GM12801 (cell line): ENCODE measurements around the gene PTPRD.

Experiments used
- CTCF ChIP-seq: IDR thresholded peaks from one replicate; pipeline ENCODE4 v1.5.1; 2011; ENCODE audit warnings: control low read depth; ENCODE audit not compliant: insufficient read length; ENCODE audit errors: extremely low read depth

Gene PTPRD

GRCh38 chr9:8855046-8855445, 1757.8 kb downstream of the PTPRD start:
- no peak for TF ChIP-seq CTCF

GRCh38 chr9:8852301-8852864, 1760.4 kb downstream of the PTPRD start:
- TF ChIP-seq CTCF = no peak

GRCh38 chr9:8850914-8851313, 1761.9 kb downstream of the PTPRD start:
- no peak for TF ChIP-seq CTCF

GRCh38 chr9:8845808-8846207, 1767.0 kb downstream of the PTPRD start:
- no peak for TF ChIP-seq CTCF

- TF ChIP-seq CTCF = no peak
Observed at GRCh38 chr9:8845376-8845775, 1767.4 kb downstream of the PTPRD start.

GRCh38 chr9:8844549-8844948, 1768.3 kb downstream of the PTPRD start:
- TF ChIP-seq CTCF = no peak

- TF ChIP-seq CTCF = no peak
Observed at GRCh38 chr9:8842402-8843193, 1770.2 kb downstream of the PTPRD start.
